ENCODE data around the gene ZFP57.
"Not testable (repeated sequence)": the region's sequence is repeated elsewhere in the genome, so short reads cannot be mapped to it uniquely, and the experiment has no call there.

The ZFP57 gene

GRCh38 chr6:29696147-29697125, 15.5 kb upstream of the ZFP57 start:
- DNase-seq (ENCODE audit: low read depth), result no peak

GRCh38 chr6:29694637-29695036, 13.7 kb upstream of the ZFP57 start:
- no peak for DNase-seq (ENCODE audit: low read depth)

- DNase-seq (ENCODE audit: low read depth), result no peak
These were observed 4.9 kb upstream of the ZFP57 start for GRCh38 chr6:29685718-29686326.

GRCh38 chr6:29681811-29682210, 859 bp upstream of the ZFP57 start:
- DNase-seq (ENCODE audit: low read depth), result no peak

GRCh38 chr6:29680416-29680815, 536 bp downstream of the ZFP57 start:
- DNase-seq (ENCODE audit: low read depth), result no peak

GRCh38 chr6:29679962-29680361, 990 bp downstream of the ZFP57 start:
- no peak for DNase-seq (ENCODE audit: low read depth)

- no peak for DNase-seq (ENCODE audit: low read depth)
These were observed 2.8 kb downstream of the ZFP57 start for GRCh38 chr6:29678114-29678513.

- DNase-seq (ENCODE audit: low read depth), result no peak
These were observed 3.9 kb downstream of the ZFP57 start for GRCh38 chr6:29676981-29677601.

GRCh38 chr6:29675561-29675960, 5.4 kb downstream of the ZFP57 start:
- no peak for DNase-seq (ENCODE audit: low read depth)

GRCh38 chr6:29674008-29674407, 6.9 kb downstream of the ZFP57 start:
- DNase-seq (ENCODE audit: low read depth), result no peak

- DNase-seq (ENCODE audit: low read depth), result no peak
These were observed 7.8 kb downstream of the ZFP57 start for GRCh38 chr6:29673161-29673560.

- not testable (repeated sequence) for DNase-seq (ENCODE audit: low read depth)
These were observed 8.8 kb downstream of the ZFP57 start for GRCh38 chr6:29672116-29672515.

- DNase-seq (ENCODE audit: low read depth), result no peak
These were observed 9.9 kb downstream of the ZFP57 start for GRCh38 chr6:29671026-29671425.

- no peak for DNase-seq (ENCODE audit: low read depth)
These were observed 13.8 kb downstream of the ZFP57 start for GRCh38 chr6:29667158-29667557.

GRCh38 chr6:29666826-29667130, 14.2 kb downstream of the ZFP57 start:
- DNase-seq (ENCODE audit: low read depth), result no peak

GRCh38 chr6:29665942-29666825, 14.8 kb downstream of the ZFP57 start:
- DNase-seq (ENCODE audit: low read depth), result no peak

GRCh38 chr6:29663300-29664042, 17.5 kb downstream of the ZFP57 start:
- DNase-seq (ENCODE audit: low read depth), result no peak

- not testable (repeated sequence) for DNase-seq (ENCODE audit: low read depth)
These were observed 19.3 kb downstream of the ZFP57 start for GRCh38 chr6:29661502-29662141.

- no peak for DNase-seq (ENCODE audit: low read depth)
These were observed 19.9 kb downstream of the ZFP57 start for GRCh38 chr6:29661071-29661470.

GRCh38 chr6:29656798-29657197, 24.2 kb downstream of the ZFP57 start, which contains the start of gene MOG:
MOG (plus strand) TSS chr6:29657092; CDS start chr6:29657210, 118 bp downstream.
- DNase-seq (ENCODE audit: low read depth), result no peak

GRCh38 chr6:29656157-29656556, 24.8 kb downstream of the ZFP57 start:
- no peak for DNase-seq (ENCODE audit: low read depth)

Data from GM04504 (cell line).